ENCODE results near the gene ALDH6A1.

GRCh38 chr14:74126315-74127013 is 42.2 kb upstream of the ALDH6A1 start:
- TF ChIP-seq POLR2AphosphoS5 (IDR thresholded peaks at IDR 0.05; ENCODE audit: low read depth, low read length), result no peak
- no peak for TF ChIP-seq POLR2A (IDR thresholded peaks at IDR 0.05; ENCODE audit: low read depth, low read length)
- no peak for TF ChIP-seq TAF1 (IDR thresholded peaks at IDR 0.05; ENCODE audit: low read depth, low read length)
- no peak for TF ChIP-seq PAX5 (IDR thresholded peaks at IDR 0.05; ENCODE audit: insufficient read depth, low read length, severe bottlenecking)

Measured in GM12891 (cell line).